NOMO-1 treated with DMSO at 0.1 percent for 48 hours (cell line): ENCODE results near the gene GSE1.

ENCODE experiments used
- DNase-seq: peaks from one replicate; lab custom pipeline; 2025; ENCODE audit not compliant: unreplicated experiment; lab: John Stamatoyannopoulos, UW

Gene GSE1

DNA sequence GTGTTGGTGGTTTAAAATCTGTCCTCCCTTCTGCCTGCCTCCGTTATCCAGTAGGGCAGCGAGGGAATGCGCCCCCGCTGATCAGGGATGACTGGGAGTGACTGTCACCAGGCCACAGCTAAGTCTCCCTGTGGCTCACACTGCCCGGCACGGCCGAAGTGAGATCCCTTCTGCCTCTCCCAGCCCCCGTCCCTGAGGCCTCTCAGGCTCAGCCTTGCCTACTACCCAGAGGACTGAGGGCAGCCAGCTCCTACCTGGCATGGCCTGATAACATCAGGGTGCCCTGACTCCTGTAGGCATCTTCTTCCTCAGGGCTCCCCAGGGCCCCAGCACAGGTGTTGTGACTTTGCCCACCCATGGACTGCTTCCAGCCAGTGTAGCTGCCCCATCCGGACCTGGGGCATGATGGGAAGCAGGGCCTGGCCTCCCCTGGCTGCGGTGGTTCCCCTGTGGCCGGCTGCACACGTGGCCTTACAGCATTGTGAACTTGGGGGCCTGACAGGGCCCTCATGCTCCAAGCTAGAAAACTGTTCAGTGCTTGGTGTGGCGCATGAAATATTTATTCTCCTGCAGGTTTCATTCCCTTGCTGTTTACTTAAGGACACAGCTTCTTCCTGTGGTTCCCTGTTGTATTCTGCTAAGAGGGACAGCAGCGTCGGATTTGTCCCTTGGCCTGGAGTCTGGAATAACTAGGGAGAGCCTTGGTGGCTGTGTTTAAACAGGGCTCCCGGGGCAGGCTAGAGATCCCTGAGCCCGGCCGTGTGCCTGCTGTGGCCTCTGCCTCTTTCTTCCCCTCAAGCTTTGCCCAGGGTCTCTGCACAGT, 45.6 kb downstream of the GSE1 start:
- DNase-seq, result no peak

DNA sequence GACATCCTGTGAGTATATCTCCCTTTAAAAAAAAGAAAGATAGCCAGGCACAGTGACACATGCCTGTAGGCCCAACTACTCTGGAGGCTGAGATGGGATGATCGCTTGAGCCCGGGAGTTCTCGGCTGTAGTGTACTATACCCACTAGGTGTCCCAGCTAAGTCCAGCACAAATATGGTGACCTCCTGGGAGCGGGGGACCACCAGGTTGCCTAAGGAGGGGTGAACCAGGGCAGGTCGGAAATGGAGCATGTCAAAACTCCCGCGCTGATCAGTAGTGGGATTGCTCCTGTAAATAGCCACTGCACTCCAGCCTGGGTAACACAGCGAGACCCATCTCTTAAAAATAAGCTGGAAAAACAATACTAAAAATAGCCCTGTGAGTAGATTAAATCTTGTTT, 46.2 kb downstream of the GSE1 start:
- no peak for DNase-seq

DNA sequence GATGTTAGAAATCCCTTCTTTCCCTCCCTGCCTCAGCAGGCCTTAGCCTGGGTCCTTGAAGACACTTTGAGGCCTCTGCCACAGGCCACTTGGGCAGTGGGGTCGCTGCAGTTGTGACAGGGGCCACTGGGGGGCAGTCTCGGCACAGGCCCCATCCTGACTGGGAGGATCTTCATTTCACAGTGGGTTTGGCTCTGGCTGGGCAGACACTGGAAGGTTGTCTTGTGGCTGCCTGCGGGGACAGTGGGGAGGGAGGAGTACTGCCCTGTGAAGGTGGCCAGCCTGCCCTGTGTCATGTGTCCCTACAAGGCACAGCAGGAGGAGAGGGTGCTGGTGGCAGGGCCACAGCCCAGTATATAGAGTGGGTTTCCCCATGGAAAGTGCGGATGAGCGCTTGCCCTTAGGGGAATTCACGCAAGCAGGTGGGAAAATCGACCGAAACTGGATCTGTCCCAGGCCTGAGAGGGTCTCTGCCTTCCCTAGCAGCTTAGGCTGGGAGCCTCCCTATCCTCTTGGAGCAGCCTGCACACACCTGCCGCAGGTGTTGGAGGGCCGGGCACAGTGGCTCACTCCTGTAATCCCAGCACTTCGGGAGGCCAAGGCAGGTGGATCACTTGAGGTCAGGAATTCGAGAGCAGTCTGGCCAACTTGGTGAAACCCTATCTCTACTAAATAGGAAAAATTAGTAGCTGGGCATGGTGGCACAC, 46.8 kb downstream of the GSE1 start:
- DNase-seq, result peak; percentile 30

DNA sequence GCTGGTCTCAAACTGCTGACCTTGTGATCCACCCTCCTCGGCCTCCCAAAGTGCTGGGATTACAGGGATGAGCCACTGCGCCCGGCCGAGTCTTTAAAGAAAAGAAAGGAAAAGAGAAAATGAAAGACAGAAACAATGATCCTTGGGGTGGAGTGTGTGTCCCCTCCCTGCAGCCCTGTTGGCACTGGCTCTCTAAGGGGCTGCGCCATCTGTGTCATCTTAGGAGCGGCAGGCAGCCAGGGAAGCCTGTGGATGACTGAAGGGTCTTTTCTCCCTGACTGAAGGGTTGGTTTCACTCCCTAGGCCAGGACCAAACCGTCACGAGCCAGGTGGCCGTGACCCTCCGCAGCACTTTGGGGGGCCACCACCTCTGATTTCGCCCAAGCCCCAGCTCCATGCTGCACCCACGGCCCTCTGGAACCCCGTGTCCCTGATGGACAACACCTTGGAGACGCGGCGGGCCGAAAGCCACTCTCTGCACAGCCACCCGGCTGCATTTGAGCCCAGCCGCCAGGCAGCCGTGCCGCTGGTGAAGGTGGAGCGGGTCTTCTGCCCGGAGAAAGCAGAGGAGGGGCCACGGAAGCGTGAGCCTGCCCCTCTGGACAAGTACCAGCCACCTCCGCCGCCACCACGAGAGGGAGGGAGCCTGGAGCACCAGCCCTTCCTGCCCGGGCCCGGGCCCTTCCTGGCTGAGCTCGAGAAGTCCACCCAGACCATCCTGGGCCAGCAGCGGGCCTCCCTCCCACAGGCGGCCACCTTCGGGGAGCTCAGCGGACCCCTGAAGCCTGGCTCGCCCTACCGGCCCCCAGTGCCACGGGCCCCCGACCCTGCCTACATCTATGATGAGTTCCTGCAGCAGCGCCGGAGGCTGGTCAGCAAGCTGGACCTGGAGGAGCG, 48.0 kb downstream of the GSE1 start:
- DNase-seq, result no peak

DNA sequence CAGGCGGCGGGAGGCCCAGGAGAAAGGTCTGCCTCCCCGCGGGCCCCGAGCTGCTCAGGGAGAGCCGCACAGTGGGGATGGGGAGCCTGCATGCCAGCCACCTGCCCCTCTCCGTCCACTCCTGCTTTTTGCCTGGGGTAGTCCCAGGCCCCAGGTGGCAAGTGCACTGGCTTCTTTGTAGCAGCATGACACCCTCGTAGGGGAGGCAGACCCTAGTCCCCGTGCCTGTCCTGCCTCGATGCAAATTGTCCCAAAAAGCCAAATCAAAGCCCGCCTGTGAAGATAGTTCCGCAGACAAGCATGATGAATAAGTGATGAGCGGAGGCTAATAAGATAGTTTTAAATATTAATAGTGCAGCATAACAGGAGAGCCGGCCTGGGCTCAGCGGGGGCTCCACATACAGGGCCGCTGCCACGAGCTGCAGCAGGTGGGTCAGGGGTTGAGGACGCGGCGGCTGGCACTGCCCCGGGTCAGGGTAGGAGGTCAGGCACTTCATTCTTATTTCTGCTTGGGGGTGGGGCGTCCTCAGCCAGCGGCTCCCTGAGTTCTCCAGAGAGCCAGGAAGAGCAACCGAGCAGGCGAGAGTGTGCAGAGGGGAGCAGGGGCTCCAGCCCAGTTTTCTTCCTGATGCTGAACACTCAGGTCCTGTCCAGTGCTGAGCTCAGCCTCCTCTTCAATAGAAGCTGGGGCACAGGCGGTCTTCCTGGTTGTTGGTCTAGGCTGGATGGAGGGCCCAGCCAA, 48.8 kb downstream of the GSE1 start:
- DNase-seq, result no peak

DNA sequence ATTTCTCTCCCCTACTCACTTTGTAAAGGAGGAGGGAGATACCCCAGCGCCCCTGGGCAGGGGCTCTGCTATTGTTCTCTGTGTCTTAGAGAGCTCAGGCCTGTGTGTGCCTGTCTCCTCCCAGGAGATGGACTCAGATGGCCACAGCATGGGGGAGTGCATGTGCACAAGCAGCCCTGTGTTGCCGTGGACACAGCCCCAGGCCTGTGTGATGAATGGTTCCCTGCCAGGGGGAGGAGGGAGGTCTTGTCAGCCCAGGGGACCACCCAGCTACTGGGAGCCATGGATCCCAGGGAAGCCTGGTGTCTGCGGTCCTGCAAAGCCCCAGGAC, 49.3 kb downstream of the GSE1 start:
- no peak for DNase-seq

DNA sequence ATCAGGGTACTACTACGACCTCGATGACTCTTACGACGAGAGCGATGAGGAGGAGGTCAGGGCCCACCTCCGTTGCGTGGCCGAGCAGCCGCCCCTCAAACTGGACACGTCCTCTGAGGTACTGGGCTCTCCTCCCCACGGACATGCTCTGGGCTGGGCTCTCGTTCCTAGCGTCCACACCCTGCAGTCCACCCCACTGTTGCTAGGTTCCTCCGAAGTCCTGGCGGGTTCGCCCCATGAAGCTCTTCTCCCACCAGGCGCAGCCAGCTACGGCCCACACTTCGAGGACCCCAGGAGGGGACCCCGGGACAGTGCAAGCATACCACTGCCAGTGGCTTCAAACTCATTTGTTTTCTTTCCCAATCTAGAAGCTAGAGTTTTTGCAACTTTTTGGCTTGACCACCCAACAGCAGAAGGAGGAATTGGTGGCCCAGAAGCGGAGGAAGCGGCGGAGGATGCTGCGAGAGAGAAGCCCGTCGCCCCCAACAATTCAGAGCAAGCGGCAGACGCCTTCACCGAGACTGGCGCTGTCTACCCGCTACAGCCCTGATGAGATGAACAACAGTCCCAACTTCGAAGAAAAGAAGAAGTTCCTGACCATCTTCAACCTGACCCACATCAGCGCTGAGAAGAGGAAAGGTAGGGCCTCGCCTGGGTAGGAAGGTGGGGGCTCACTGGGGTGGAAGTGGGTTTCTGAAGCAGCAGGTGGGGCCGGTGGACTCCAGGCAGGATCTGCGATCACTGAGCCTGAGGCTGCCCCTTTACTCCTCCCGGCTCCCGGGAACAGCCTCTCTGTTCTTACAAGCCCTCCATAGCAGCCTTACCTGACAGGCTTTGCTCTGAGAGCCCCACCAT, 50.1 kb downstream of the GSE1 start:
- DNase-seq, result no peak

DNA sequence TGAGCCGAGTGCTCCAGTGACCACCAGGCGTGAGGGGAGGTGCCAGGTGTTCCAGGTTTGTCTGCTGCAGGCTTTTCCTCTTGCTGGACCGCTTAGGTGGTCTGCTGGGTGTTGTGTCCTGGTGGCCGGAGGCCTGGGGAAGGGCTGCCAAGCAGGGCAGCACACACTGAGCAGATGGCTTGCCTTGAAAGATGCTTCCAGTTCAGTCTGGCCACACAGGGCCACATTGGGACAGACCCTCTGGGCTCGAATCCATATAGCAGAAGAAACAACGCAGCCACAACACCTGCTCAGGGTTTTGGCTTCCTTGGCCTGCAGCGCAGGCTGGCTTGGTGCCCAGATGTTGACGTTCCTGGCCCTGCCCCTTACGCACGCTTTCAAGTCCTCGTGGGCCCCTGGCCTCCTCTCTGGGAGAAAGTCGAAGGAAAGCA, 50.8 kb downstream of the GSE1 start:
- no peak for DNase-seq

DNA sequence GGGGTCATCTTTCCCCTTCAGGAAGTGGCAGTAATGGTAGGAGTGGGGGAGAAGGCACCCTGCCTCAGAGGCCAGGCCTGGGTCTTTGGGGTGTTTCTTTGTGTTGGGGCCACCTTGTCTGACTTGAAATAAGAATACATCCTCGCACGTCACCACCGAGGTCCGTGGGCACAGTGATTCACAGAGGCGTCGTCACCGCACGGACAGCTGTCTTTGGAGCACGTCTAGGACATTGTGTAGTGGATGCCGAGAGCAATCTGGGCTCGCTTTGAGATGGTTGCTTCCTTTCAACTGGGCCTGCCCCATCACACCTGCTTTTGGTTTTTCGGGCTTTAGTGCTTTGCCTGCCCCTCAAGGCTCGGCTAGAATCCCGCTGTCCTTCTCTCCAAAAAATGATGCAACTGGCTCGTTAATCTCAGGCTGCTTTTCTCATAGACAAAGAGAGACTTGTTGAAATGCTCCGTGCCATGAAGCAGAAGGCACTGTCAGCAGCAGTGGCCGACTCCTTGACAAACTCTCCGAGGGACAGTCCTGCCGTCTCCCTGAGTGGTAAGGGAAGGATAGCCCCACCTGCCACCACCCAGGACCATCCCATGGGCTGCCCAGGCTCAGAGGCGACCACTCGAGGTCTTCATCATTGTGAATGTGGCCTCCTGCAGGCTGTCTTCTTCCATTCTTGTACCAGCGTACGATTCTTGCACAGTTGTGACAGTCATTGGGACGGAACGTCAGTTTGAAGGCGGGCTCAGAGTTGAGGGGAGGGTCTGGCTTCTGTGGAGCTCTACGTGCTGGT, 51.7 kb downstream of the GSE1 start:
- no peak for DNase-seq

DNA sequence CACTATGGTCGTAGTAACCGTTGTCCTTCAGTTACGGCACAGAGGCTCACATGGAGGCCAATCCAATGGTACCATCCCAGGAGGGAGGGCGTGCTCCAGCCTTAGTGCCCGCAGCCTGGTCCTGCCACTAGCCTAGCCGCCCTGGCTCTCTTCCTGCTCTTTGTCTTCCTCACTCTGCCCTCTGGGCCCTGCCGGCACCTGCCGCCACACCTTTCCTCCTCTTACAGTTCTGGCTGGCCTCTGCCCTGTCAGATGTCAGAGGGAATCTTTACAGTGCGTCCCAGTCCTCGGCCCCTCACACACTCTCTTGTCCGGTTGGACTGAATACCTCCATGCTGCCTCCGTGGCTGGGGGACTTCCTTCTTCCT, 52.2 kb downstream of the GSE1 start:
- no peak for DNase-seq

DNA sequence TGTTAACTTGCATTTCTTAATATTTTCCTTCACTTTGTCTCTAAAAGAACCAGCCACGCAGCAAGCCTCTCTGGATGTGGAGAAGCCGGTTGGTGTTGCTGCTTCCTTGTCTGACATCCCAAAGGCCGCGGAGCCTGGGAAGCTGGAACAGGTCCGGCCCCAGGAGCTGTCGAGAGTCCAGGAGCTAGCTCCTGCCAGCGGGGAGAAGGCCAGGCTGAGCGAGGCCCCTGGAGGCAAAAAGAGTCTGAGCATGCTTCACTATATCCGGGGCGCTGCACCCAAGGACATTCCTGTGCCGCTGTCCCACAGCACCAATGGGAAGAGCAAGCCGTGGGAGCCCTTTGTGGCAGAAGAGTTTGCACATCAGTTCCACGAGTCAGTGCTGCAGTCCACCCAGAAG, 52.8 kb downstream of the GSE1 start:
- no peak for DNase-seq

DNA sequence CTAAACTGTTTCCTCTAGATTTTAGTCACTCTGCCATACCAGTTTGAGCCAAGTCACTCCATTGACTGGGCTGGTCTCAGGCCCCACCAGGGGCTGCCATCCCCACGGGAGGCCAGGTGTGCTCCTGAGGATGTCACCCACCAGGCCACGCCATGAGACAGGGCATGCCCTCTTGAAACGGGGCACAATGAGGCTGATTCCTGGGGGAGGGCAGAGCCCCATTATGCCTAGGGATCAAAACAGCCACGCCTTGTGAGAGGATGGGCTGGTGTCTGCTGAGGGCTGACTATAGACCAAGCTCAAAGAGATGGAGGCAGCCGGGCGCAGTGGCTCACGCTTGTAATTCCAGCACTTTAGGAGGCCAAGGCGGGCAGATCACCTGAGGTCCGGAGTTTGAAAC, 54.1 kb downstream of the GSE1 start:
- DNase-seq, result no peak

DNA sequence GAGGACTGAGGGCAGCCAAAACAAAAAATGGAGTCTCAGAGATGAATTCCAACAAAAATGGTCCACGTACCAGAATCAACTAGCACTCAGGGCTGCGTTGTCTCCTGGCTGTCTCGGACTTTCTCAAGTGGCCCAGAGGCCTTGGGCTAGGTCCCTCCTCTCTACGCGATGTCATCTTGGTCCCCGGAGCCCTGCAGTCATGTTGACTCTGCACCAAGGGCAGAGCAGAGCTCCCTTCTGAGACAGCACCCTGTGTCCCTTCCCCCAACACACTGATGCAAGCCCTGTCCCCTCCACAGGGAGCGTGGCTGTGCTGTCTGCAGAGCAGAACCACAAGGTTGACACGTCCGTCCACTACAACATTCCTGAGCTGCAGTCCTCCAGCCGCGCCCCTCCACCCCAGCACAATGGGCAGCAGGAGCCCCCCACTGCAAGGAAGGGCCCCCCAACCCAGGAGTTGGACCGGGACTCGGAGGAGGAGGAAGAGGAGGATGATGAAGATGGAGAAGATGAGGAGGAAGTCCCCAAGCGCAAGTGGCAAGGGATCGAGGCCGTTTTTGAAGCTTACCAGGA, 54.8 kb downstream of the GSE1 start:
- no peak for DNase-seq

DNA sequence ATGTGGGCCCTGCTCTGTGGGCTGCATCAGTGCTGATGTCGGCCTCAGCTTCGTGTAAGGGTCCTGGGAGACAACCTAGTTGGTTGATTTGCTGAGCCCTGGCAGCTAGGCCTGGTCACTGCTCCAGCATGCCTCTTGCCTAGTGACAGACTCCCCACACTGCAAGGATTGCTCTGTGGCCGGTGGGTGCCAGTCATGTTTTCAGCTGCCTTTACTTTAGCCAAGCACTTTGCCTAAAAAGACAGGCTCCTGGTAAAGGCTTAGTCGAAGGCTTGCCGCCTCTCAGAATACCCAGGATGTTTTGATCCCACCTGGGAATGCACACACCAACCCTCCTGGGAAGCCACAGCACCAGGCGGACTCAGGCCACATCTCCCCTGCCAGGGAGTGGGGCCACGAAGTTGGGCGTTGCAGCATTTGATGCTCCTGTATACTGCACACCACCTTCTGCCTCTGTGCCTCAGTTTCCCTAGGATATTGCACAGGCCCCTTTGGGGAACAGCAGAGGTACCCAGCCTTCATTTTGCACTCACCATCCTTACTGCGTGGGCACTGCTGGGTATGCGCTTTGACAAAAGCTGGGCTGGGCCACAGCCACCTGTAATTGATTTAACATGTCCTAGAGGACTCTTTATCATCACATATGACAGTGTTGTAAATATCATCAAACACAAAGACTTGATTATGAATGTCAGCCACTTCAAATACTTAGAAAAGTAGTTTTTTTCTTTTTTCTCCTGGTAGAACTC, 55.7 kb downstream of the GSE1 start:
- no peak for DNase-seq

DNA sequence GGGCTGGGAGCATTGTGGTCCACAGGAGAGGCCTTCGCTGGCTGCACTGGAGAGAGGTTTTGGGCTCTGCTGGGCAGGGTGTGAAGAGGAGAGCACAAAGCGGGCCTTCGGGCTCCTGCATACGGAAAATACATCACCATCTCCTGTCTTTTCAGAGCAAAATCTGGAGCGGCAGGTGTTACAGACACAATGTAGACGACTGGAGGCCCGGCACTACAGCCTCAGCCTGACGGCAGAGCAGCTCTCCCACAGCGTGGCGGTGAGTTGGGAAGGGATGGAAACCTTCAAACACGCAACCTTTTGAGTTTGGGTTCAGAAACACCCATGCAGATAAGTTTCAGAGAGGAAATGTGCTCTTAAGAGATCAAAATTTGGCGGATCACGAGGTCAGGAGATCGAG, 57.7 kb downstream of the GSE1 start:
- no peak for DNase-seq

DNA sequence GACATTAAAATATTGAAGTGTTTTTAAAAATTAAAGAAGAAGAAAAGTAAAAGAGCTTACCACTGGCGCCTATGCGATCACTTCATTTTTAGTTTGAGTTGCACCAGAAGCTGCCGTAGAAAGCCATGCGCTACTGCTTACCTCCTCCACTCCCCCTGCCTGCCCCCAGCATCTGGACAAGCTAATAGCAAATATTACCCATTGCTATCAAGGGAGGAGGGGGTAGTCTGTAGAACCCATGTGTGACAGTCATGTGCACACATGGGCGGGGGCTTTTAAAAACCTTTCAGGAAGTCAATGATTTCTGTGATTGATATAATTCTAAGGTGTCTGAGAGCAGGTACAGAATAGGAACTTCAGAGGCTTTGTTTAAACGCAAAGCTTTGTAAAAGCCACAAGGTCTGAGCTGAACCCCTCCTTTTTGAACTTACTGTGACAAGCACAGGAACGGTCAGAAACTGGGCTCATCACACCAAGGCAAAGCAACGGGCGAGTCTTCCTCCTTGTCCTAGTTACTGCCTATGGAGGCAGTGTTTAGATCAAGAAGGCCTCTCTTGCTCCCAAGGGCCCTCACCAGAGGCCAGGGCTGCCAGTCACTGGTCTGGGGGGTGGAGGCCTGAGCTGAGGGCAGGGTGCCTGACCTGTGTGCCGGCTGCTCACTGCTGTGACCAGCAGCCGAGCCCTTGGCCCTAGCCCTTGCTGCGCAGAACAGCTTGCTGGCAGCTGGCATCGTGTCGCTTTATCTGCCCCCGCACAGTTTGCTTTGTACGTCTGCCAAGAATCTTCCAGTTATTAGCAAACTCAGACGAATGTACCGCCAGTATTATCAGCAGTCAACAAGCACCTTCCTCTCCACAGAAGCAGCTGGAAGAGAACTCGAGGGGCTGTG, 60.7 kb downstream of the GSE1 start:
- DNase-seq, result no peak

DNA sequence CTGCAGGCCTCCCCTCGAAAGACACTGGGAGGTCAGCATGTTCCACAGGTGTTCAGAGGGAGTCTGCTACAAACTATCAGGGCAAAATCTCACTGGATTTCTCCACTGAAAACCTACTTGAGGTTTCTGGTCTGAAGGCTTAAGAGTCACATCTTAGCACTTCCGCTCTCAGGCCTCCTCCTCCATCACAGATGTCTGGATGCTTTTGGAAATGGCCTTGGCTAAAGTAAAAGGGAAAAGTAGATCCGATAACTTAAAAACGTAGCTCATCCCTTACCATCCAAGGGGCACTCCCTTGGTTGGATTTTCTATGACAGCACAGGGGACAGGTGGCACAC, 61.3 kb downstream of the GSE1 start:
- no peak for DNase-seq

DNA sequence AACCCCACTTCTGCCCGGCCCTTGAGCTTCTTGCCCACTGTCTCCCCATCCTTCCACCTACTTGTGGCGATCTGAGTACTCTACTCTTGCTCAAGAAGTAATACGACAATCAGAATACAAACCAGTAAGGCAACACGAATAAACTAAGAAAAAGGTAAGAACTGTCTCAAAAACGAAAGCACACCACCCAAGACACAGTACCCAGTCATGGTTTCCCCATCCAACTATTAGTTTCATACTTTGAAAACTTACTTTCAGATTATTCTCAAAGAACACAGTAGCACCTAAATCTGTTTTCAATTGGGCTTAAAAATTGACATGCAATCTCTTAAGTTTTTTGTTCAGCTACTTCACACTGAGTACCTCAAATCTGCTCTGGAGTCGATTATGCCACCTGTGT, 61.7 kb downstream of the GSE1 start:
- no peak for DNase-seq
